Measurements from ENCODE around the gene LRRC42.

Gene LRRC42

DNA sequence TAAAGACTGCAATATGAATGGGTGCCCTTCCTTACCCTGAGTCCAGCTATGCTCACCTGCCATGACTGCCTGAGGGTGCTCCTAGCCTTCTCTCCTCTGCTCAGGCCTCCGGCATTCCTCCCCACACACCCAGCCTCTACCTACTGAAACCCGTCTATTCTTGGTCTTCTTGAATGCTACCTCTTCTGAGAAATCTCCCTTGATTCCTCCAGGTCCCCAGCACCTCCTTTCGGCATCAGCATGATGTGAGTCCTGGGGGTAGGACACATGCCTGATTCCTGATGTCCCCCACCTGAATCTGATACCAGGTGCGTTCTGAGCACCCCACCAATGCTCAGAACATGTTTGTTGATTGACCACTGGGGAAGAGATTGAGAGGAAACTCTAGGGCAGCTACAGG, 63.3 kb downstream of the LRRC42 start:
- DNase-seq: no peak

DNA sequence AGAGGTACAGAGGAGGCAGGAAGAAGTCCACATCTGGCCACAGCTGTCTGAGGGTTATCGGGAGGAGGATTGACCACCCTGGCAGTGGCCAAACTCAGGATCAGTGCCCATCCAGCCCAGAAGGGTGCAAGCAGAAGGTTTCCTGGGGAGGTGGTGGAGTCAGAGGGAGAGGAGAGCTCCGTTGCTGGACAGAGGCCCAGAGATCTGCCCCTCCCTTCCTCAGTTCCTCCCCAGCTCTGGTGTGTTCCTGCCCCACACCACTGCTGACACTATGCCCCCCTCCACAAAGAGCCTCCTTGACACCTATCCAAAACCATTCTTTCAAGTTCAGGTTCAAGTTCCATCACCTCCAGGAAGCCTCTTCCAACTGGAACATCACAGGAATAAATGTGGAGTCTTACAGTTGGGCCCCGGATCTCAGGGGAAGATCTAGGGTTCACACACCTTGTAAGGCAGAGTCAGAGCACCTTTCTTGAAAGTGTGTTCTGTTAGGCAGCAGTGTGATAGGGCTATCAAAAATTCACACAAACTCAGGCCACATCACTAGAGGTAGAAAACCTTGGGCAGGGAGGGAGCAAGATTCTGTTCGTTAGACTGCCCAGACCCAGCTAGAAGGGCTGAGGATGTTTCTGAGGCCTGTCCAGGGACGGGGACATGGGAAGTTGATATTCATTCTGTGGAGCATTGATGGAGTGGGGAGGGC, 64.4 kb downstream of the LRRC42 start:
- no peak for DNase-seq

DNA sequence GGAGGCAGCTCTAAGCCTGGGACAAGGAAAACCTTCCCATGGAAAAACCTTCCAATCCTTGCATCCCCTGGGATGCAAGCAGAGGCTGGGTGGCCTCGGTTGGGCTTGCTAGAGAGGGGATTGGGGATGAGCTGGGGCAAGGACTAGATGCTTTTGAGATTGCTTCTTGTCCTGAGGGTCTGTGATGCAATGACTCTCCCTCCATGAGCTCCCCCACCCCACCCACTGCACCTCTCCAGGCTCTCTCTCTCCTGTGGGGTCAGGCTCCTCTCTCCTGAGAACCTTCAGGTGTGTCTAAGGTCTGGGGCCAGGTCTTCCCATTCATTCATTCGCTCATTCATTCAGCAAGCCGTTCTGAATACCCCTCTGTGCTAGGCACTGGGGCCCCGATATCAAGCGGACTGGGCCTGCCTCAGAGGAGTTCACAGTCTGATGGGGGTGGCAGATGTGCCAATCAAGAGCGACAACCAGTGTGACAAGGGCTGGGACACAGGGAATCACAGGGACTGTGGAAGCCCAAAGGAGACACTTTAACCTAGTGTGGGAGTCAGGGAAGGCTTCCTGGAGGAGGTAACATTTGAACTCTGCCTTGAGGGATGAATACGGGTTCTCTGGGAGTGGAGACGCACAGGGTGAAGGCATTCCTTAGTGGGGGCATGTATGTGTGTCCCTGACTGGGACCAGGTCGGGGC, 65.3 kb downstream of the LRRC42 start:
- no peak for DNase-seq

DNA sequence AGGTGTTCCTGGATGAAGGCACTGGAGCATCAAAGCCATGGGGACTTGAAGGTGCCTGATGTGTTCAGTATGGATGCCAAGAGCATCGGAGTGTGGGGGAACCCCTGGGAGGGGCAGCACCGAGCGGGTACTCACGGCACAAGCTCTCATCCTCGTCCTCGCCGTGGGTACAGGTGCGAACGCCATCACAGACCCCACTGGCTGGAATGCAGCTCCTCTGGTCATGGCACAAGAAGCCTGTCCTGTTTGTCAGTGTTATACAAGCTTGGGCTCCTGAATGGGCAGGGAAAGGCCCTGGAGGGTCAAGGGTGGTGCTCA, 65.8 kb downstream of the LRRC42 start:
- no peak for DNase-seq

DNA sequence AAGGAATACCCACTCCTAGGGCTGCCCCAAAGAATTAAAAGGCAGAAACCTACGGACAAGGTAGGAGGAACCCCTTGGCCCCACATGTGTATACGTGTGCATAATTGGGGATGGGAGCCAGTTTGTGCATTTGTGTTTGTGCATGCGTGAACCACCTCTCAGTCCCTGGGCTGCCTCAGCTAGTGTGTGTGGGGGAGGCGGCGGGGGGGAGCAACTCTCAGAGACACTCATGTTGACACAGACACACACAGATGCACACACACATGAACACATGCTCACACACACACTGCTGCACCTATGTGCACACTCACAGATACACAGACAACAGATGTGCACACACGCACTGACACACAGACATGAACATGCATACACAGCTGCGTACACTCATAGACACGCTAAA, 66.7 kb downstream of the LRRC42 start:
- DNase-seq: no peak

DNA sequence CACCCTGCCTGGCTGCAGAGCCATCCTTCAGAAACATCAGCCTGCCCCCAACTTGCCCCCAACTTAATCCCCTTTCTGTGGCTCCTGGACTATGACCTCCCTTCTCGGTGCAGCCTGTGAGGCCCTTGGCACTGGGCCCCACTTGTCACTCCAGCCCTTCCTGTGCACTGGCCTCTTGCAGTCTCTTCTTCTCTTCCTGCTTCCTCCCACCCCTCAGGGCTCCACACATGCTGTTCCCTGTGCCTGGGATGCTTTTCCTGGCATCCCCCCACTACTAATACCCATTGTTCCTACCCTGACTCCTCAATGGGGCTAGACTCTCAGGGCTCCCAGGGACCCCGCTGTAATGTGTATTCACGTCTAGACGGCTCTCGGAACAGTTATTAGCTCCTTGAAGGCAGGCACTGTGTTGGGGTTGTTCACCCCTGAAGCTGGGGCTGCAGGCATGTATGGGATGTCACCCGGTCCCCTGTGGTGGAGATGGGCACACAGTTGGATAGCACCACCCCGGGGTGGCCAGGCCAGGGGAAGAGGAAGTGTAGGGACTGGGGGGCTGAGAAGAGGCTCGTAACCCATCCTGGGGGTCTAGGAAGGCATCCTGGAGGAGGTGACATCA, 67.4 kb downstream of the LRRC42 start:
- DNase-seq: no peak

DNA sequence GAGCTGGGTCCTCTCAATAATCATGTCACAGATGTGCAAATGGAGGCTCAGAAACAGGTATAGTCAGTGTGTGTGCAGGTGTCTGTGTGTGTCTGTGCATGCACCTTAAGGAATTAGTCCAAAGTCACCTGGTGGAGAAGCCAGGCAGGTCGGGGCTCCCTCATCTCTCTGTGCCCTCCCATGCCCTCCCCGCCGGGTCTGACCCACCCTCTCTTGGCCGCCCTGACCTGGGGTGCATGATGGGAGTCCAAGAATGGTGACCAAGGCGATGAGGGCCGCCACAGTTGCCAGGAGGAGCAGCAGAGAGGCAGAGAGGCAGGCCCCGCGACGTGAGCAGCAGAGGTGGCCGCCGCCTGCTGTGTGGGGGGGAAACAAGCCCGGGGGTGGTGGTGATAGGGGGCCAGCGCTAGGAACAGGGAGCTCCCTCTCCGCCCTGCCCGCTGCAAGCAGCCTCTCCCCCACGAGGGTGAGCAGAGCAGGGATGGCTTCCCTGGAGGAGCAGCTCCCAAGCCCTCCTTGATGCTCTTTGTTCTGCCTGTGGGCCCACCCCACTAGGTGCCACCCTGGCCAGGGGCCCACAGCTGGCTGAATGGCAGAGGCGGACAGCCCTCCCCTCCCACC, 68.0 kb downstream of the LRRC42 start:
- no peak for DNase-seq

DNA sequence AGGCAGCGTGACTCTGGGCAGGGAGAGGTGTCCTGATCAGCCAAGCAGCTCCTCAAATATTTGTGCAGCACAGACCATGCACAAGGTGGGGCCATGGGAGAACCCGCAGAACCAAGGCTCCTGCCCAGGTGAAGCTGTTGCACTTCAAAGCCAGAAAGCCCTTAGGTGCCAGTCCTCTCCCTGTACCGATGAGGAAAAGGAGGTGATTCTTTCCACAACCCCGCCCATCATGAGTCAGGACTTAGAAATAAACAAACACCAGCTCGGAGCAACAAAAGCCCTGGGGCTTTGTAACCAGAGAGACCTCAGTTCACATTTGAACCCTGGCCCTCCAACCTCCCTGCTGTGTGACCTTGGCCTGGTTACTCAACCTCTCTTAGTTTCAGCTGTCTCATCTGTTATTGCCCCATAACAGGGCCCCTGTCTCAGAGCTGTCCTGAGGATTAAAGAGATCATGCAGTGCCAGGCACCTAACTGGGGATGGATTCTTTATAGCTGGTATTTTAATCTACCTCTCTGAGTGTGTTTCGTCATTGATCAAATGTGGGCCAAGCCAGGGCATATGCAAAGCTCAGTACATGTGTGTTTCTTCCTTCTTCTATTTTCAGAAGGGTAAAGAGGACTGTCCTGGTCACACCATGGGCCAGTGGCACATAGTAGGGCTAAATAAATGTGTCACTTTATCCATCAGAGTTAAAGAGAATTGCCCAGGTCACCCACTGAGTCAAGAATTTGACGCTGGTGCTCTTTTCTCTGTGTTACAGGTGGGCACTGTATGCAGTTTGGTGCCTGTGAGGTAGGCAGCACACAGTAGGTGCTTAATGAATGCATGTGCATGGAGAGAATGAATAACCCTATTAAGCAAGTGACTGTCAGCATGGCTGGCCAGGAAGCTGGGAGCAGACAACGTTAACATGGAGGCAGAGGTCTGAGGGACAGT, 70.5 kb downstream of the LRRC42 start:
- no peak for DNase-seq
